HG03045 (cell line): Measurements from ENCODE around the gene C1orf35.

Source experiments
- ATAC-seq: cut with Tn5 transposase; IDR thresholded peaks from one replicate; pipeline ENCODE4 v1.9.1; 2021; ENCODE audit warnings: mild to moderate bottlenecking, moderate library complexity; ENCODE audit not compliant: unreplicated experiment

Gene C1orf35

DNA sequence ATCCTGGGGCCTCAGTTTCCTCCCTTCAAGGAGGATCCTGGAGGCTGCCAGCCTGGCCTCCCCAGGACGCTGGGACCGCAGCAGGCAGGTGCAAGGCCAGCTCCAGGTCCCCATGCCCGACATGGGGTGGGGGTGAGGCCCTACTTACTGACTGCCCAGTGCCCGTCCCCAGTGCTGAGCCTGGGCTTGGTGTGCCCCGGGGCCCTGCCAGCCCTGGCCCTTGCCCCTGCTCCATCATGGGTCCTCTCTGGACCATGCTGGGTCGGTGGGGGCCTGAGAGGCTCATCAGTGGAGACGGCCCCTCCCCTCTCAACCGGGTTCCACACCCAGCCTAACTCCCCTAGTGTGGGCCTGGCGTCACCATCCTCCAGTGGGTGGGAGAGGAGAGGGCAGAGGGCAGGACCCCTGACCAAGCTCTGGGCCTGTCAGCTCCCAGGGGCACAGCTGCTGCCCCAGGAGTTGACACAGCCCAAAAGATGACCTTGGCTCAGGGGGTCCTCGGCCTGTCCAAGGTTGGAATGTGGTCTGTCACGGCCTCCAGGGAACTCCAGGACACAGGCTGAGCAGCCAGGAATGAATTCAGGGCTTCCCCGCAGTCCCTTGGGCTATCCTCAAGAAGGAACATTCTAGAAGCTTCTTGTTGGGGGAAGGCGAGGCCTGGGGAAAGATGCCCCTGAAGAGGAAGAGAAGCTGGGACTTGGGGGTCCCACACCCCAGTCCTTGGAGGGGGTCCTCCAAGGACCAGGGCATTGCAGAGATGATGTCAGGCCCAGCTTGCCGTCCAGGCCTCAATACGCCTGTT, 38.2 kb downstream of the C1orf35 start:
- no peak for ATAC-seq

DNA sequence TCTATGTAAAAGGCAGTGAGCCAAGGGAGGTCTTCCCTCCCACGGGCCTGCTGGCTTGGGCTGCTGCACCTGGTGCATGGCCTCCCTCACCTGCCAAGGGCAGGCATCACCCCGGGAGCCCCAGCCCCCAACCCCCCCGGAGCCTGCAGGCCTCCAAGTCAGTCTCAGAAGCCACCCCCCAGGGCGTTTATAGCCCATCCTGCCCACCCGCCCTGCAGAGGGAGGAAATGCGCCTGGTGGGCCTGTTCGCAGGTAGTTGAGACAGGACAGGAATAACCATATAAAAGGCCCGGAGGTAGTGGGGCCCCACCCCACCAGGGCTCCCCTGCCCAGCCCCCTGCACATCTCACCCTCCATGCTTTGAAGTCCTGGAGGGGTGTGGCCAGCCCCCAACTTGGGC, 38.8 kb downstream of the C1orf35 start:
- ATAC-seq: no peak

DNA sequence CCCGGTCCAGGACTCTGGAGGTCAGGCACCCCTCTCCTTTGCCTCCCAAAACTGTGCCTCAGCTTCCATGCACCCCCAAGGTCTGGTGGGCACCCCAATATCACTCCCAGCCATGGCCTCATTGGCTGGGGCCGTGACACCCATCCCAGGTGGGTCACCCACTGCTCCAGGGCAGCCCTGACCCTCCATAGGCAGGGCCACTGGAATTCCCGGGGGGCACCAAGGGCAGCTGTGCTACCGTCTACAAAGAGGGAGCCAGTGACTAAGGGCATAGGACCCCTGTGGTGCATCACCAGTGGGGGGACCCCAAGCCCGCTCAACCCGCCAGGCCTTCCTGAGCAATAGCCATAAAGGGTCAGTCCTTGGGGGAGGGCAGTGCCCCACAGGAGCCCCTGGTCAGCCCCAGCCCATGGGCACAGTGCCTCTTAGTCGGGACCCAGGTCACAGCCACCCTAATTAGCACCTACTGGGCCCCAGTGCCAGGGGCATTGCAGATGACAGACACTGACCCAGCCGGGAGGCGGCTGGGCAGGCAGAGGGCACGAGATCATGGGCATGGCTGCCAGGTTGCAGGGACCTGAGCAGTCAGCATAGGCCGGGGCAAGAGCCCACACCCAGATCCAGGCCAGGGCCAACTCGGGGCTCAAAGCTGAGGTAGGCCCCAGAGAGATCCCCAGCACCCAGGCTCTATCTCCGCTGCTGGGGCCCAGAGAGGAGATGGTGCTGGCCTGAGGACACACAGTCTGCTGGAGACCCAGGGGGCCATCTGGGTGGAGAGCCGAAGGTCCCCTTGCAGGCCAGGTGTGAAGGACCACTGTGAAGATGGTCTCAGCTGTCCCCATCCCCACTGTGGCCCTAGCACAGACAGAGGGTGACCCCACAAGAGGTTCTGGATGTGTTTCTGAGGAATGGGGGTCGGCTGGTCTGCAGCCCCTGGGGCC, 39.6 kb downstream of the C1orf35 start:
- no peak for ATAC-seq

- ATAC-seq: no peak
Measured at GRCh38 chr1:228062812-228063211, 40.3 kb downstream of the C1orf35 start.

DNA sequence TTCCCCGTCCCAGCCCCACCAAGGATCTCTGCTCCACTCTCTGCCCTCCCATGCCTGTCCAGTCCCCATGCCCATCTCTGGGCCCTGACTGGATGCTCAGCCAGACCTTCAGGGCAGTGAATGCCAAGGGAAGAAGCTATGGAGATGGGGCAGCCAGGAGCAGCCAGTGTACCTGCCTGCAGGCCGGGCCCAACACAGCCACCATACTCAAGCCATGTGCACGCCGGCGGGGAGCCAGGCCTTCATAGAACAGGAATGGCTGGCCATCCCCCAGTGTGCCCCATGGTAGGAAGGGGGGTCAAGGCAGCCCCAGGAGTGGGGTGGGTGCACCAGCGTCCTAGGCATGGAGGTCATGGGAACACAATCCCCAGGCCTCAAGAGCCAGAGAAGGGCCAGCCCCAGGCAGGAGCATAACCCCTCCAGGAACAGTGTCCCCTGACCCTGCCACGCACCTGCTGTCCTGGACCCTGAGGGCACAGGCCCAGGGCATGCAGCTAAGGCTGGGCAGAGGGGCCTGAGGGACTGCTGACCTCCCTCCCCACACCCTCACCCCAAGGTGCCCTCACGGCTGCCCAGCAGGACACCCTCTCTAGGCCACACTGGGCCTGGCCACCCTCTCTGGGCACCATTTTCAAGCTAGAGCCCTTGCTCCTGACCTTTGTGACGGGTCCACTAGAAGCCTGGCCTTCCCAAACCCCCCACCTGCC, 40.9 kb downstream of the C1orf35 start:
- ATAC-seq: no peak

- ATAC-seq: no peak
Measured at GRCh38 chr1:228061411-228062084, 41.6 kb downstream of the C1orf35 start.

GRCh38 chr1:228060458-228061190, 42.5 kb downstream of the C1orf35 start:
- ATAC-seq: no peak

DNA sequence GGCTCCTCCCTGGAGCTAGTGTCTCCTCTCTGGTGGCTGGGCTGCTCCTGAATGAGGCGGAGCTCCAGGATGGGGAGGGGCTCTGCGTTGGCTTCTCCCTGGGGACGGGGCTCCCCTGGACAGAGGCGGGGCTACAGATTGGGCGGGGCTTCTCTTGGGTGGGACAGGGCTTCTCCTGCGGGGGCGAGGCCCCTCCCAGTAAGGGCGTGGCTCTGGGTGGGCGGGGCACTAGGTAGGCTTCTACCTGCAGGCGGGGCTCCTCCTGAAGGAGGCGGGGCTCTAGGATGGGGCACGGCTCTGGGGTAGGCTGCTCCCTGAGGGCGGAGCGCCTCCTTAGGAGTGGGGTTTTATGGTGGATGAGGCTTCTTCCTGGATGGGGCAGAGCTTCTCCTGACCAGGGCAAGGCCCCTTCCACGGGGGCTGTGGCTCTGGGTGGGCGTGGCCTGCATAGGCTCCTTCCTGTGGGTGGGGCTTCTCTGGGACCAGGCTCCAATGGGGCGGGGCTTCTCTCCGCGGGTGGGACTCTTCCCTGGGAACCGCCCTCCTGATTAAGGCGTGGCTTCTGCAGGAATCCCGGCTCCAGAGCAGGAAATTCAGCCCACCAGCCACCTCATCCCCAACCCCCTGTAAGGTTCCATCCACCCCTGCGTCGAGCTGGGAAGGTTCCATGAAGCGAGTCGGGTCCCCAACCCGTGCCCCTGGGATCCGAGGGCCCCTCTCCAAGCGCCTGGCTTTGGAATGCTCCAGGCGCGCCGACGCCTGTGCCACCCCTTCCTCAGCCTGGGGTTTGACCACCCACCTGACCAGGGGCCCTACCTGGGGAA, 43.3 kb downstream of the C1orf35 start:
- ATAC-seq: no peak

GRCh38 chr1:228058949-228059633, 44.0 kb downstream of the C1orf35 start:
- no peak for ATAC-seq

DNA sequence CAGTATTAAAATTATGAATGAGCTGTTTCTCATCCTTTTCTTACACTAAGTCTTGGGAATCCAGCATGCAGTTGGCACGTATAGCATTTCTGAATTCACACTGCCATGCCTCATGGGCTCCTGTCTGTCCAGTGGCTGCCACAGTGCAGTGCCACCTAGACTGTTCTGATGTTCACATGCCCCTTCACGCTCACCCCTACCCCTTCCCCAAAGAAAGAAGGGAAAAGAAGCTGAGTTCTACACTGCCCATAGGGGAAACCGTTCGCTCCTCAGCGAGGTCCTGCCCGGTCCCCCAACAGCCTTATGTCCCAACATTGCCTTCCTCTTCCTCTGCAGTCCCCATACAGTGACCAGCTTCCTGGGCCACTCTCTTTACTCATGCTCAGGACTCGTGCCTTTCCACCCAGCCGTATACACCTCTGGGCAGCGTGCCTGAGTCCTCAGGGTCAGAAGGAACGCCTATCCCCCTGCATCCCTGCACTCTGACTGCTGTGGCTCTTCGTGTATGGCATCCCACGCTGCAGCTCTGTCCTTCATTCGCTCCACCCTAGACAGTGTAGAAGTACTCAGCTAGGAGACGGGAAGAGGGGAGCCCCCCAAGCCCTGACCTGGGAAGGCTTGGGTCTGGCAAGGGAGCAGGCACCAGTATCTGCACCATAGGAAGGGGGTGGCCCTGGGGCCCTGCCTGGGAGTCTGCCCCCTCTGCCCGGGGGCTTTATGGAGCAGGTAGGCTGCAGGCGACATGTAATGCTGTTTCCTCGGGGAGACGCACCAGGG, 44.8 kb downstream of the C1orf35 start:
- no peak for ATAC-seq
